ENCODE measurements around the gene APOL2.

DNA sequence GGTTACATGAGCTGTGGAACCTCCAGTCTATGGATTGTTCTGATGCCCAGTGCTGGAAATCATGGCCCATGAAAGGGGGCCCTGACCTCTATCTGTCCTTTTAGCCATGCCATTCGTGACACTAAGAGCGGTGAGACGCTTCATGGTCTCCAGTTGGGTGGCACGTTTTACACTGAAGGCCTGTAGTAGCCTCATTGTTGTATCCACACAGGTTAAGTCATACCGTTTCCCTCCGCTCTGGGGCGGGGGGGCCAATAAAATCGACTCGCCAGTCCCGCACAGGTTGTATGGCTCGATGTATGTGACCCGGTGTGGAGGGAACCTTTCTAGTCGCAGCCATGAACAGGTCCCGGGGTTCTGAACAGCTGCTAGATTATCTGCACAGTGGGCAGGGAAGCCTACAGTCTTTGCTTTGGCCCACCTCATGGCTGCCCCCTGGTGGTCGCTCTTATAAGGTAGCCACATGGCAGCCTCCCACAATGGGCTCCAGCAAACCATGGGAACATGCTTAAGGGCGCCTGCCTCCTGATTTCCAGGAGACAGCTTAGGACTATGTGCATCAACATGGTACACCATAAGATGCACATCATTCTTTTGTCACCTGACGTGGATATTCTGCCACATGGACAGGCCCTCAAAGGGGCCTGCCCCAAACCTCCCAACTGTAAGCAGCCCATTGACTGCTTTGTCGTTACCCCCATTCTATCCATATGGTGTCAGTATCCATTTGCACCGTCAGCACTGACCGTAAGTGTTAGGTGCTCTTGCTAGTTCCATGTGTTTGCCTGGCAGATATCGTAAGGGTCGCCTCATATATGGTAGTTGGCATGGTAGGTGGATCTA lies 59.1 kb downstream of the APOL2 start:
- TF ChIP-seq, protein P1, sequence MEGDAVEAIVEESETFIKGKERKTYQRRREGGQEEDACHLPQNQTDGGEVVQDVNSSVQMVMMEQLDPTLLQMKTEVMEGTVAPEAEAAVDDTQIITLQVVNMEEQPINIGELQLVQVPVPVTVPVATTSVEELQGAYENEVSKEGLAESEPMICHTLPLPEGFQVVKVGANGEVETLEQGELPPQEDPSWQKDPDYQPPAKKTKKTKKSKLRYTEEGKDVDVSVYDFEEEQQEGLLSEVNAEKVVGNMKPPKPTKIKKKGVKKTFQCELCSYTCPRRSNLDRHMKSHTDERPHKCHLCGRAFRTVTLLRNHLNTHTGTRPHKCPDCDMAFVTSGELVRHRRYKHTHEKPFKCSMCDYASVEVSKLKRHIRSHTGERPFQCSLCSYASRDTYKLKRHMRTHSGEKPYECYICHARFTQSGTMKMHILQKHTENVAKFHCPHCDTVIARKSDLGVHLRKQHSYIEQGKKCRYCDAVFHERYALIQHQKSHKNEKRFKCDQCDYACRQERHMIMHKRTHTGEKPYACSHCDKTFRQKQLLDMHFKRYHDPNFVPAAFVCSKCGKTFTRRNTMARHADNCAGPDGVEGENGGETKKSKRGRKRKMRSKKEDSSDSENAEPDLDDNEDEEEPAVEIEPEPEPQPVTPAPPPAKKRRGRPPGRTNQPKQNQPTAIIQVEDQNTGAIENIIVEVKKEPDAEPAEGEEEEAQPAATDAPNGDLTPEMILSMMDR (IDR thresholded peaks at IDR 0.05; ENCODE audit: low read length), result peak; percentile 75
- no peak for TF ChIP-seq EZH2 (optimal IDR thresholded peaks at IDR 0.05; ENCODE audit: low read depth, low read length)
